B cell (primary cell): Measurements from ENCODE around the gene MYO16. TPM values are rescaled to one million over a fixed set of nuclear protein-coding genes. Genes with fewer than 3 reads are reported as not detected.

Source experiments
- ATAC-seq: fragments of 200-7000 bp; cut with Tn5 transposase; one replicate; pipeline ENCODE4 v1.10.0; 2021; ENCODE audit warnings: low read depth, mild to moderate bottlenecking, moderate number of reproducible peaks, moderate library complexity
- CTCF ChIA-PET: fragments of 350-600 bp; sonication (Branson Sonifier 250); formaldehyde crosslinking; loops from one replicate; lab custom pipeline; 2021; ENCODE audit warnings: antibody characterized with exemption, inconsistent platforms; lab: Charles Lee
- POLR2A ChIA-PET: fragments of 350-600 bp; sonication (Branson Sonifier 250); formaldehyde crosslinking; loops from one replicate; lab custom pipeline; 2021; ENCODE audit warnings: antibody characterized with exemption; lab: Charles Lee
- DNase-seq: peaks from one replicate; pipeline ENCODE4 v3.0.0; 2013
- H2AFZ ChIP-seq: 2 replicates; pipeline ENCODE4 v1.6.1; 2012; ENCODE audit warnings: mild to moderate bottlenecking, low read depth, low read length; ENCODE audit not compliant: insufficient read depth, poor library complexity, severe bottlenecking
- H3K27ac ChIP-seq, 2 donors: 1 replicate in 1 of 2; 2 replicates in 1 of 2; pipeline ENCODE4 v1.5.1; 2012 to 2013; ENCODE audit warnings: low read length in 2 of 2, mild to moderate bottlenecking in 2 of 2, moderate library complexity in 1 of 2
- H3K27me3 ChIP-seq, 4 experiments: fragments of 200-600 bp in 1 of 4; sonication (generic) in 1 of 4; replicated peaks in 1 of 4; 1 replicate in 2 of 4; 2 replicates in 2 of 4; pipeline versions ENCODE4 v1.6.1 to v1.7.0; 2013 to 2016; ENCODE audit warnings: low read length in 3 of 4, mild to moderate bottlenecking in 2 of 4, mixed read lengths in 1 of 4, moderate library complexity in 1 of 4; ENCODE audit not compliant: insufficient read depth in 4 of 4, control insufficient read depth in 3 of 4; ENCODE audit errors: control extremely low read depth in 1 of 4
- H3K36me3 ChIP-seq, 2 experiments: replicated peaks in 1 of 2; 1 replicate in 1 of 2; 2 replicates in 1 of 2; pipeline versions ENCODE4 v1.6.1 to v1.7.1; 2013; ENCODE audit warnings: low read length in 1 of 2; ENCODE audit not compliant: insufficient read depth in 2 of 2, control insufficient read depth in 1 of 2; ENCODE audit errors: control extremely low read depth in 1 of 2, extremely low read depth in 1 of 2
- H3K4me1 ChIP-seq, 2 donors: fragments of 200-600 bp in 1 of 2; sonication (generic) in 1 of 2; 1 replicate in 1 of 2; 2 replicates in 1 of 2; pipeline versions ENCODE4 v1.5.1 to v1.6.1; 2013 to 2017; ENCODE audit warnings: low read length in 2 of 2; ENCODE audit not compliant: control insufficient read depth in 2 of 2, insufficient read depth in 2 of 2
- H3K4me2 ChIP-seq: replicated peaks from 2 replicates; pipeline ENCODE3; 2012; ENCODE audit warnings: mild to moderate bottlenecking, low read depth, low read length; ENCODE audit not compliant: poor library complexity, severe bottlenecking
- H3K4me3 ChIP-seq, 5 experiments: fragments of 200-600 bp in 1 of 5; sonication (generic) in 1 of 5; 1 replicate in 3 of 5; 2 replicates in 2 of 5; pipeline versions ENCODE4 v1.5.1 to v1.7.0; 2011 to 2016; ENCODE audit warnings: low read length in 4 of 5, mild to moderate bottlenecking in 4 of 5, low read depth in 2 of 5, control low read depth in 1 of 5, moderate library complexity in 1 of 5; ENCODE audit not compliant: insufficient read depth in 1 of 5; ENCODE audit errors: control extremely low read depth in 1 of 5, extremely low read depth in 1 of 5
- H3K79me2 ChIP-seq: fragments of 200-600 bp; sonication (generic); one replicate; pipeline ENCODE4 v1.6.0; 2016; ENCODE audit warnings: low read length; ENCODE audit not compliant: control insufficient read depth, insufficient read depth
- H3K9ac ChIP-seq: fragments of 200-600 bp; sonication (generic); 2 replicates; pipeline ENCODE4 v1.6.1; 2017; ENCODE audit warnings: mild to moderate bottlenecking, low read length, moderate library complexity
- H3K9me3 ChIP-seq, 3 donors: one replicate each; pipeline versions ENCODE4 v1.6.1 to v1.7.1; 2013; ENCODE audit warnings: low read length in 2 of 3; ENCODE audit not compliant: control insufficient read depth in 2 of 3, insufficient read depth in 1 of 3; ENCODE audit errors: control extremely low read depth in 1 of 3
- H4K20me1 ChIP-seq: 2 replicates; pipeline ENCODE4 v1.6.0; 2012; ENCODE audit warnings: mild to moderate bottlenecking, low read length; ENCODE audit not compliant: insufficient read depth, control insufficient read depth, poor library complexity, severe bottlenecking
- H3K27ac Mint-ChIP-seq: one replicate; pipeline ENCODE4 v1.8.0; 2021; ENCODE audit warnings: mixed read lengths
- H3K27me3 Mint-ChIP-seq: one replicate; pipeline ENCODE4 v1.8.0; 2021; ENCODE audit warnings: mixed read lengths
- H3K4me1 Mint-ChIP-seq: one replicate; pipeline ENCODE4 v1.8.0; 2021; ENCODE audit warnings: mixed read lengths
- H3K4me3 Mint-ChIP-seq: one replicate; pipeline ENCODE4 v1.8.0; 2021; ENCODE audit warnings: mixed read lengths
- H3K9me3 Mint-ChIP-seq: one replicate; pipeline ENCODE4 v1.8.0; 2022; ENCODE audit warnings: mixed read lengths; ENCODE audit not compliant: insufficient read depth
- CTCF ChIP-seq: fragments of 200-600 bp; IDR thresholded peaks from one replicate; pipeline ENCODE4 v1.8.0; 2022; ENCODE audit warnings: antibody characterized with exemption, mild to moderate bottlenecking
- EZH2 ChIP-seq: IDR thresholded peaks from 2 replicates; pipeline ENCODE4 v1.6.1; 2012; ENCODE audit warnings: borderline replicate concordance, low read depth, mild to moderate bottlenecking, moderate library complexity, low read length; ENCODE audit not compliant: insufficient read depth, poor library complexity, severe bottlenecking
- WGBS: methylation state at CpG from one replicate; pipeline ENCODE4 v1.1.5; 2013; ENCODE audit warnings: missing lambda C conversion rate; ENCODE audit not compliant: insufficient coverage; 5-methylcytosine and 5-hydroxymethylcytosine counted together
- intact Hi-C: fragments of 100-400 bp; cut with micrococcal nuclease; formaldehyde crosslinking; loops from one replicate; pipeline ENCODE4 v1.10.0; 2022
- polyA plus RNA-seq: library from polyadenylated mRNA; depleted of rRNA; stranded (reverse); fragments of >200 nt; gene quantifications from 2 replicates; pipeline ENCODE4 v1.2.3, GENCODE V29; 2012
- total RNA-seq, 2 donors: library from RNA; stranded (reverse); fragments of 120-200 nt in 1 of 2; gene quantifications; 1 replicate in 1 of 2; 2 replicates in 1 of 2; pipeline versions ENCODE4 v1.2.3 to v1.2.4, GENCODE V29; 2013 to 2022

Gene MYO16
- total and polyA plus RNA-seq, 2 donors (not counting 1 experiment from before 2014, with no cell fraction given), result not detected

GRCh38 chr13:109101550-109102144, 472.2 kb downstream of the MYO16 start:
- 58% methylated on average over 2 of the region's 3 CpGs for WGBS
- H3K4me2 ChIP-seq, result no peak overlapping the region

GRCh38 chr13:109105899-109106298, 476.5 kb downstream of the MYO16 start:
- no peak for TF ChIP-seq CTCF
- TF ChIP-seq EZH2, result no peak
- intact Hi-C loops, result no loop called here
- Histone ChIP-seq H3K27ac (no peak overlapping the region), H3K4me3 (no peak overlapping the region), H3K27me3 (peaks cover 0 to 4% (median 0%) of the 10 kb centered on the region in 4 experiments), H4K20me1 (no peaks in the 10 kb centered on the region), H3K4me2 (no peak overlapping the region), H3K4me1 (no peaks in the 10 kb centered on the region), H3K9me3 (no peaks in the 10 kb centered on the region), H3K9ac (no peak overlapping the region), H2AFZ (no peak overlapping the region), H3K36me3 (no peaks in the 10 kb centered on the region), H3K79me2 (no peaks in the 10 kb centered on the region)
- Mint-ChIP-seq H3K9me3 (no peaks in the 10 kb centered on the region), H3K27me3 (peaks cover 22% of the 10 kb centered on the region), H3K4me1 (no peaks in the 10 kb centered on the region), H3K4me3 (no peak overlapping the region), H3K27ac (no peak overlapping the region)
- POLR2A ChIA-PET, result no interaction called here
- CTCF ChIA-PET, result no interaction called here
- DNase-seq (no peak), ATAC-seq (no peak)
- WGBS, result 50% methylated on average over 1 of the region's 4 CpGs

More at GRCh38 chr13:109101550-109102144, 472.2 kb downstream of the MYO16 start:
- H3K4me3 Mint-ChIP-seq, result no peak overlapping the region
- ChIA-PET CTCF (no interaction called here), POLR2A (no interaction called here)
- Histone ChIP-seq H3K9ac (no peak overlapping the region), H3K27ac (no peak overlapping the region), H3K36me3 (no peaks in the 10 kb centered on the region), H3K79me2 (no peaks in the 10 kb centered on the region), H3K9me3 (no peaks in the 10 kb centered on the region), H3K4me3 (no peak overlapping the region), H2AFZ (no peak overlapping the region), H4K20me1 (no peaks in the 10 kb centered on the region), H3K4me1 (no peaks in the 10 kb centered on the region), H3K27me3 (peaks cover 0 to 1% (median 0%) of the 10 kb centered on the region in 4 experiments)
- H3K9me3 Mint-ChIP-seq, result peaks cover 1% of the 10 kb centered on the region
- H3K27ac Mint-ChIP-seq, result no peak overlapping the region
- TF ChIP-seq CTCF (no peak), EZH2 (no peak)
- ATAC-seq (no peak), DNase-seq (no peak)
- no peaks in the 10 kb centered on the region for H3K4me1 Mint-ChIP-seq
- peaks cover 13% of the 10 kb centered on the region for H3K27me3 Mint-ChIP-seq
- intact Hi-C loops, result no loop called here
